Dedifferentiated amniotic fluid mesenchymal stem cell (primary cell): ENCODE data around the gene KRT74.

ENCODE experiments used
- DNase-seq: peaks from one replicate; pipeline ENCODE4 v3.0.0-alpha.2; 2016; ENCODE audit errors: extremely low spot score

The KRT74 gene

DNA sequence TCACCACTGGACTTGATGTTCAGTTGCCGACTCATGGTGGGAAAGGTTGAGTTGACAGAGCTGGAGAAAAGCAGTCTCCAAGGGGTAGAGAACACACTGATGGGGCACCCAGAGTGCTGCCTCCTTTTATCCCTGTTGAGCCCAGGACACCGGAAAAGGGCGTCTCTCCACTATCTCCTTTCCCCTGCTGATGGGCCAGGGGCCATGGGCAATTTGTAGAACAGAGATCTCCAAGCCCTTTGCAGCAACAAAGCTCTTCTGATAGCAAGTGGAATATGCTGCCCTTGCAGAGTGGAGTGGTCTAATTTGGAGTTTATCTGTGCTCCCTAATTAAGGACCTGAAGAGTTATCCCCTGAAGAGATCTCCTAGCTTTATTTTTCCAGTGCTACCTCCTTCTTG lies at the start of gene KRT74:
KRT74 (minus strand) TSS at position 101 of the 400 bp plus-strand sequence; CDS start at position 35, 66 bp downstream.
- DNase-seq = no peak

DNA sequence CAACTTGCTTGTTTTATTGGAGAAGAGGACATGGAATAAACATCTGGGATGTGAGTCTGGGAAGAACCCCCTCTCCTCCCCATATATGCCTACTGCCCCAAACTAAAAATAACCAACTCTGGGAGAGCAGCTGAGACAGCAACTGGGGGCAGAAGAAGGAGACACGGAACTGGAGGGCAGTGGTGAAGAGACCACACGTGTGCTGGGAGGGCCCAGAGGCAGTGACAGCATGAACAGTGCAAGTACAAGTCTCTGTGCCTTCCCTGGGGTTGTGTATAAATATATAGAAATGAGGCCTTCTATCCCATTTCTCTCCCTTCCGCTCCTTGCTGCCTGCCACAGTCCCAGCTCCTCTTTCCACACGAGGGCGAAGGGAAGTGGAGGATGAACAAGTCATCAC lies 48.7 kb upstream of the KRT74 start:
- DNase-seq = no peak

DNA sequence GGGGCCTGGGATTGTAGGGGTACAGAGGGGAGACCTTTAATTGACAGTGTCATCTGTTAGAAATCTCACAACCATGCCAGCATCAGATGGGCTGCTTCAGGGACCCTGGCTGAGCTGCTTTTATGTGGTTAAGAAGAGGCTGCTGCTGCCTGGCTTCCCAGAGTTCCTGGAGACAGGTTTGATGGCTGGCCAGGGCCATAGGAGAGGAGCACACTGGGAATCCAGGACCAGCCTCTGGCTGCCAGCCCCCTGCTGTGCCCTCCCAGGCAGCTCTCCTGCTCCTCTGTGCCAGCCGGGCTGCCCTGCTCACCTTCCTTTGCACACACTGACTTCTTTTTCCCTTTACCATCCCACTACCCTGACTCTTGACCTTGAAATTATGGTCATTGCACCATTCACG lies 45.2 kb upstream of the KRT74 start:
- no peak for DNase-seq

- no peak for DNase-seq
Observed at GRCh38 chr12:52618216-52618615, 44.6 kb upstream of the KRT74 start, which contains the start of gene KRT73. Gene KRT73 (minus strand): TSS chr12:52618559. CDS start chr12:52618524, 35 bp downstream.

DNA sequence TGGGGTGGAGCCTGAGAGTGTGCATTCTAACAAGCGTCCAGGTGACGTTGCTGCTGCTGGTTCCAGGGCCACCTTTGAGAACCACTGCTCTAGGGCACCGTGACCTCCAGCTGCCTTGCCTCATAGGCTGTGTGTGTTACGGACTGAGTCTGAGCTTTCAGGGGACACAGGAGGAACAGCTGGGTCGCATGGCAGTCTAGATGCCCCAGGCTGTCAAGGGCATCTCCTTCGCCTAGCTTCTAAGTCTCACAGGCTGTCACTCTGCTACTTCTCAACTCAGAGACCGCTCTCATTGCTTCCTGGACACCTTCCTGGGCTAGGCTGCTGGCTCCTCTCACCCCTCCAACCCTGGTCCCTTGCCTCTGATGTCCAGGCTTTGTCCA lies 43.8 kb upstream of the KRT74 start:
- DNase-seq = no peak

- DNase-seq = no peak
Observed at GRCh38 chr12:52616680-52617402, 43.2 kb upstream of the KRT74 start.

GRCh38 chr12:52615912-52616311 lies 42.3 kb upstream of the KRT74 start:
- no peak for DNase-seq

DNA sequence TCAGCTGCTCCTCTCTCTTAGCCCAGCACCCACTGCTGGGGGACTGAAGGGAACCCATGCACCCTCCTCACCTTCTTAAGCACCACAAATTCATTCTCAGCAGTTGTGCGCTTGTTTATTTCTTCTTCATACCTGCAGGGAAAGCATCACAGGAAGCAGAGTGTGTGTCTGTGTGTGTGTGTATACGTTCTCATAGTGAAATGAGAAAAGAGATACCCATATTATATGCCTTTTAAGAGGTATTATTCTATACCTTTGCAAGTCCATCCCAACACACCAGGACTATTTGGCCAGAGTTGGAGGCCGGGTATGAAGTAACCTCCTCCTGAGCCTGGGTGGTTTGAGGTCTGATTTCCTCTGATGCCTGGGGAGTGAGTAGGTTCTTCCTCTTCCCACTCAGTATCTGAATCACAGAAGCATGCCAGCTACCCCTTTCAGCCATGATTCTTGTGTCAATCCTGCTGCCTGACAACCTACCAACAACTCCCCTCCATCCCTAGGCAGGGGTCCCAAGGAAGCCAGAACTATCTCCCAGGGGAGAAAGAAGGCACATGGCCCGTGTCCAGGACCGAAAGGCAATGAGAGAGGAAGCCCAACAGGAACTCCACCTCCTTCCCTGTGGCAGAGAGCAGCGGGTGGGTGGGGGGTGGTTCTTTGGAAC lies 41.7 kb upstream of the KRT74 start:
- DNase-seq = no peak

GRCh38 chr12:52614381-52615207 lies 41.0 kb upstream of the KRT74 start:
- DNase-seq = no peak

- no peak for DNase-seq
Observed at GRCh38 chr12:52613384-52614030, 39.9 kb upstream of the KRT74 start.

- no peak for DNase-seq
Observed at GRCh38 chr12:52612431-52613383, 39.1 kb upstream of the KRT74 start.

GRCh38 chr12:52611080-52611468 lies 37.4 kb upstream of the KRT74 start:
- no peak for DNase-seq

DNA sequence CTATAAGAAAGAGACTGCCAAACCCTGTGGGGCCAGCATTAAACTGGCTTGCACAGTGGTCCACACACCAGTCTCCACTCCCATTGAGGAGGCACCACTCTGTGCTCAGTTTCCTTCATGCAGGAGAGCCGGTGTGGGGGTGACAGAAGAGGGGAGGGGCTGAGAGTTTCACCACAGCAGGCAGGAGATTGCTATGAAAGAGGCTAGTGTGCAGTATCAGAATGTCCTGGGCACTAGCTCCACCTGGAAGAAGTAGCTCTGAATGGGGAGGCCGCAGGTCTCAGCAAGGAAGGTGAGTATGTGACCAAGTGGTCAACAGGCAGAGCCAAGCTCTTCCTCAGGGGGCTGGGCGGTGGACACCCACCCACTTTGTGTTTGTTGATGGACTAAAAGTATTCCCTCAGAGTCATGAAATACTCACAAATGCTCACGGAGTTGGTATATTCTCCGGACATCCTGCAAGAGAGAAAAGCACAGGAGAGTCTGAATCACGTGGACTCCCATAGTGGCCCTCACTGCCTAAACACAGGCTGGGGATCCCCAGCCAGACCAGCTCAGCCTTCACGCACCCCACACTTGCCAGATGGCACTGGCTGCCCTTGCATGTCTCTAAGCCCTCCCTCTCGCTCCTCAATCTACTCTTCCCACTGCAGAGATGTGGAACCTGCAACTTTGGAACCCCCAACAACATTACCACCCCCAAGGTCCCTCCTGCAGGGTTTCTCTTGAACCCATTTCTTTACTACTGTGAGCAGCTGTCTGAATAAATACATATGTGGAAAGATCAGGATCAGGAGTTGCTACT lies 35.4 kb upstream of the KRT74 start:
- DNase-seq = no peak

GRCh38 chr12:52608161-52608560 lies 34.5 kb upstream of the KRT74 start:
- DNase-seq = no peak

GRCh38 chr12:52607314-52607713 lies 33.7 kb upstream of the KRT74 start:
- no peak for DNase-seq

- no peak for DNase-seq
Observed at GRCh38 chr12:52606581-52607218, 33.1 kb upstream of the KRT74 start.

DNA sequence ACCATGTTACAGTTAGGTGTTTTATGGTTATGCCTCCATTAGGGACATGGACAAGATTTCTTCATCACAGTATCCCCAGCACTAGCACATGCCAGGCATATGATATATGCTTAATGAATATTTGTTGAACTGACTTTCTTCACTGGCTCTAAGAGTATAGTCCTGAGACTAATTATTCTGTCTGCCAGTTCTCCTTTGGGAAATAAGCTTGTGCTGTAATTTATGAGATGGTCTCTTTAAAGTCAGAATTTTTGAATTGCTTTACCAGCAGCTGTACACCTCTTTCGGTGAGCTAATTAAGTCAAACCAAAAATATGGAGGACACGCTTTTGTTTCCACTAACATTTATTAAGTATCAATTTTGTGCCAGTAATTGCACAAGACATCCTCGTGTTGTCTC lies 32.5 kb upstream of the KRT74 start:
- no peak for DNase-seq

DNA sequence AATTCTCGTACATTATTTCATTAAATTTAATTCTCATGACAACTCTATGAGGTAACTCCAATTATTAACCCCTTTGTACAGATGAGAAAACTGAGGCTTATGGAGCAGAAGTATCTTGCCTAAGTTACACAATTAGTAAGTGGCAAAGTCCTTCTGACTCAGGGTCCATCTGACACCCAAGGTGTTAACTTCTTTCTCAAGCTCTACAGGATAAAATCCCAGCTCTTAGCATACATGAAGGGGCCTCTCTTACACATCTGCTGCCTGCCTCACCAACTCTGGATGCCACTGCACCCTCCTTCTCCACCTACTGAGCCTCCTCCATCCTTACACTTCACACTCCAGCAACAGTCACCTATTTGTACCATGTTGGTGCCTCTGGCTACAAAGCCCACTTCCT lies 31.9 kb upstream of the KRT74 start:
- no peak for DNase-seq

DNA sequence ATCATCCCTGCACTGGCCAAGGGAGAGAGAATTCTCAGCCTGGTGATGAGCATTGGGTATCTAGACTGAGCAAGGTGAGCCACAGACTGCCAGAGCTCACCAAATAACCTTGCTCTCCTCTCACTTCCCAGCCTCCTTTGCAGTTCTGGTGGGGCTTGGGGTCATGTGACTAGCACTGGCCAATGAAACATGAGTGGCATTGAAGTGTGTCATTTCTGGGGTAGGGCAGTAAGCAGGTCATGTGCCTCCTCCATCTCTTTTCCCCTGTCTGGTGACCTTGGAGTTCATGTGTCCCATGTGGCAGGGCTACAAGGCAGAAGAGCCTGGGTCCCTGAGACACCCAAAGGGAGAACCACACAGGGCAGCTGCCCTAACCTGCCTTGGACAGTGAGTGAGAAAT lies 31.2 kb upstream of the KRT74 start:
- DNase-seq = no peak

DNA sequence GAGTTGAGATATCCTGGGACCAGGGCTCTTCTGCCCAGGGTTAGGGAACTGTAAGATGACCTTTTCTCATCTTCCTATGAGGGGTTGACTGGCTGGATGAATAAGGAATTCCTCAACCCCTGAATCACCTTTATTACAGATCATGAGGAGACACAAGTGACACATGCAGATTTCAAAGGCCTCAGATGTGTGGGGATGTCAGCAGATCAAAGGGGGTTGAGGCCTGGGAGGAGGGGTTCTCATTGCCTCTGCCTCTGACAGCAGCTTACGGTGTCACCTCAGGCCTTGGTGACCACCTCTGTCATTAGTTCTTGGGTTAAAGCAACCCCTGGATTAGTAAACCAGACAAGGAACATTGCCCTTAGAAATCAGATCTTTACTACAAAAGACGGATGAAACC lies 29.7 kb upstream of the KRT74 start:
- DNase-seq = no peak
